NCI-H146 treated with DMSO at 0.1 percent for 48 hours (cell line): Measurements from ENCODE around the gene ASPM.
"Not testable (repeated sequence)": the region's sequence is repeated elsewhere in the genome, so short reads cannot be mapped to it uniquely, and the experiment has no call there.

Experiments
- DNase-seq: peaks from one replicate; lab custom pipeline; 2025; ENCODE audit not compliant: unreplicated experiment; lab: John Stamatoyannopoulos, UW

The ASPM gene

DNA sequence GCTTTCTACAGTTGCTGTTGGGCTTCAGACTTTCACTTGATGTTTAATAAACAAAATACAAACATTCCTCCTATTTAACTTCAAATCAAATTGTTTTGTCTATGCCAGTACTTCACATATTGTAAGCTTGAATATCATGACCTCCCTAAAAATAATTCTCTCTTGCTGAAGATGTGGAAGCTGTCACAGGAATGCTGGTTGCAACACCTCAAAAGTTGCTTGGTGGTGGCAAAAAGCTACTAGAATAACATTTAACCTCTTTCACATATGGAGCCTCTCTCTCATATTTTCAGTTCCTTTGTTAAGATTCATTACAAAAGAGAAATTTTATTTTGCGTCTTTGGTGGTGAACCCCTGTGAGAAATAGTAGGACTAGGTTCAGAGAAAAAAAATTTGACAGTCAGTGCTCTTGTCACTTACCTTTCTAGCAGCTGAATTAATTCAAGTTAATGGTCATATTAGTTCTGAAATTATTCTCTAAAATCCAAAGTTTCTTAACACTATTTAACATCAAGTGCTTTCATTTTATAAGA lies 53.9 kb downstream of the ASPM start:
- no peak for DNase-seq

DNA sequence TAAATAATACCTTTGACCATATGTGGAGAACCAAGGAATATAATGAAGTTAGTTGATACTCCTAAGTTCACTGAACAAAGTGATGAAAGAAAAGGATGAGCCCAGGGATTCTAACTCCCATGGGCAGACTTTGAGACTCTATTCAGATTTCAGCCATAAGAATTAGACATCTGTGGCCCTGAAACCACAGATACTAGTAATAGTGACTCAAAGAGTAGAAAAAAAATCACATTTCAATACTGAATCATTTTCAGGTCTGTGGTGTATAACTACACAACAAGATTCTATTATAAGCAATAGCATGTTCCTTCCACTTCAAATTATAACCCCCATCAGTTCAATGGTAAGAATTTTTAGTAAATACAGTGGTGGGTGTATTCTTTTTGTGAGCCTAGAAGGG lies 63.0 kb downstream of the ASPM start:
- DNase-seq: no peak

GRCh38 chr1:197081117-197081753 lies 65.2 kb downstream of the ASPM start:
- no peak for DNase-seq

DNA sequence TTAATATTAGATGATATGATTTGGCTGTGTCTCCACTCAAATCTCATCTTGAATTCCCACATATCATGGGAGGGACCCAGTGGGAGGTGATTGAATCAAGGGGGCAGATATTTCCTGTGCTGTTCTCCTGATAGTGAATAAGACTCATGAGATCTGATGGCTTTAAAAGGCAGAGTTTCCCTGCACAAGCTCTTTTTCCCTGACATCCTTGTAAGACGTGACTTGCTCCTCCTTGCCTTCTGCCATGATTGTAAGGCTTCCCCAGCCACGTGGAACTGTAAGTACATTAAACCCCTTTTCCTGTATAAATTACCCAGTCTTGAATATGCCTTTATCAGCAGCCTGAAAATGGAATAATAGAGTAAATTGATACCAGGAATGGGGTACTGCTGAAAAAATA lies 66.1 kb downstream of the ASPM start:
- DNase-seq: no peak

- DNase-seq: no peak
Measured at GRCh38 chr1:197076585-197076984, 69.9 kb downstream of the ASPM start.

GRCh38 chr1:197073978-197074377 lies 72.5 kb downstream of the ASPM start:
- DNase-seq: no peak

DNA sequence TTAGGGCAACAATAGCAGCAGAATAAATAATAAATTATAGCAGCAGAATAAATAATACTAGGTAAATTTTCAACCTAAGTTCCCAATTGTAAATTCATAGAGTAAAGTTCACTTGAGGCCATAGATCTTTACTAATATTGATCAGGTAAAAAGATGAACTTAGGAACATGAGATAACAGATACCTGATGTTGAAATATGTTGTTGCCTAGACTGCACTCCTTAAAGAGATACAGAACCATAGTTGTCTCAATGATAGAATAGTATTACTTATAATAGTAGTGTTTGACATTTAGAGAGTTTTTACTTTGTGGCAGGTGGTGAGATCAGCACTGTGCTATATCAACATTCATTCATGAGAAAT lies 79.0 kb downstream of the ASPM start:
- no peak for DNase-seq

DNA sequence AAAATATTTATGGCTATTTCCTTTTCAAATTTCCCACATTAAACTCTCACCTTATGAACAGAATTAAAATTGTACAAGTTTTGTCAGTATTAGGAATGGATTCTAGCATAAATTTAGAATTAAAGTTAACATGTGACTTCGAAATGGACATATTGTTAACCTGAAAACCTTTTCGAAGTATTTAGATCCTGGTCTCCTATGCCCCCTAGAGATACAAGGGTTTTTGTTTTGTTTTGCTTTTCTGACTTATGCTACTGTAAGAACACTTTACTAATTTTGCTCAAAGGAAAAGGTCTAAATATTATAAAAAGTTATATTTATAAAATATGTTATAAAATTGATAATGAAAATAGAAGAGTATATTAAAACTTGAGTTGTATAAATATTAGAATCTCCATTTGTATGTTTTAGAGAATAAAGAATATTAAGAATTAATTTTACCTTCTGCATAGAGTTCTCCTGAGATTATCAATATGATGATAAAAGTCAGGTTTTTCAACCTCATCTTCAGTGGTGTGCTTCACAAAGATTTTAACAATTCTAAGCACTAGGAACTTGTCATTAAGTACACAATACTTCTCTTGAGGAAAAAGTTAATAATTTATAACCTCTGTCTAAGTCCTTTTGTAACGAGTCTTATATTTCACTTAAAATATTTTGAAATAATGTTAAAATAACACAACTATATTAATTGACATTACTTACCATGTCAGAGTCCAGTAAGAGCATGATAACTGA lies 79.6 kb downstream of the ASPM start, which contains the start of gene F13B:
Gene F13B (minus strand): TSS at position 542 of the 738 bp plus-strand sequence. CDS start 37 bp downstream, at position 505.
- no peak for DNase-seq

DNA sequence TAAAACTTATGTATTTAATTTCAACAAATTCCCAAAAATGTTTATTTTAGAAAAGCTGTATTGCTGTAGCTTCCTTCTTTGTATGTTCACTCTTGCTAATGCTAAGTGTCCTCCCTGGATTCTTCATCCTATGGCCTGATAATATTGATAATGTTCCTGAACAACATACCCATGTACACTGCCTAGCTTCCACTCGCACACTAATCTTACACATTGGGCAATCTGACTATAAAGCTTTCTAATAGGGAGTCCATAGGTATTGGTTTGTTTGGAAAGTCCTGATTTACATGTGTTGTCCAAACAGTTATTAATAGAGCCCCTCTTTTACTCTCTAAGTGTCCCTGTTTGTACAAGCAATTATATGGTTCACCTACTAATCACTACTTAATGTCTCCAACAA lies 80.2 kb downstream of the ASPM start:
- DNase-seq: no peak

DNA sequence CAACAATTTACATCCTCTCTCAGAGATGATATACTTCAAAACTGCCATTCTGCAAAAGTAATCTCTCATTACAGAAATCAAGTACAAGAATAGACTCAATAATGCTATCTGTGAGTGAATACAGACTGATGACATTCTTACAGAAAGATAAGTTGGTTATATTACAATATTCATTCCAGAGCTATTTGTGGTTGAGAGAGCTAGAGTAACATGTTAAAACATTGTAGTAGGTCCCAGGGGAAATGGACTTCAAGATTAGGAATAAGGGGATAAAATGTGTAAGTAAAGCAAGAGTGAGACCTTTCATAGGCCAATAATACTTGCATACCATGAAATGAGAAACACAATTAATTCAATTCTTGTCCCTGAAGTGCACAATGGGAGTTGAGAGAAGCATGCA lies 80.9 kb downstream of the ASPM start:
- DNase-seq: no peak

DNA sequence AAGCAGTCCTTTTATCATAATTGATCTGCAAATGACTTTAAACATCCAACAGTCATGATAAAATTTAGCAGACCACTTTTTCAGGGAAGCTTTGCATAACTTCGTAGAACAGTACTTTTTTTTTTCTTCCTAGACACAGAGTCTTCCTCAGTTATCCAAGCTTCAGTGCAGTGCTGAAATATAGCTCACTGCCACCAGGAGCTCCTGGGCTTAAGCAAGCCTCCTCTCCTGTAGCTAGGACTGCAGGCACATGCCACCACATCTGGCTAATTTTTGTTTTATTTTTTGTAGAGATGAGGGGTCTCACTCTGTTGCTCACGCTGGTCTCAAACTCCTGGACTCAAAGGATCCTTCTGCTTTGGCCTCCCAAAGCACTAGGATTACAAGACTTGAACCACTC lies 83.3 kb downstream of the ASPM start:
- DNase-seq: no peak

- no peak for DNase-seq
Measured at GRCh38 chr1:197062692-197063091, 83.8 kb downstream of the ASPM start.

GRCh38 chr1:197049100-197049499 lies 97.4 kb downstream of the ASPM start:
- no peak for DNase-seq

- DNase-seq: no peak
Measured at GRCh38 chr1:197042676-197043341, 103.7 kb downstream of the ASPM start.

- no peak for DNase-seq
Measured at GRCh38 chr1:197041486-197042353, 104.7 kb downstream of the ASPM start.

GRCh38 chr1:197036861-197037260 lies 109.6 kb downstream of the ASPM start:
- DNase-seq: no peak

DNA sequence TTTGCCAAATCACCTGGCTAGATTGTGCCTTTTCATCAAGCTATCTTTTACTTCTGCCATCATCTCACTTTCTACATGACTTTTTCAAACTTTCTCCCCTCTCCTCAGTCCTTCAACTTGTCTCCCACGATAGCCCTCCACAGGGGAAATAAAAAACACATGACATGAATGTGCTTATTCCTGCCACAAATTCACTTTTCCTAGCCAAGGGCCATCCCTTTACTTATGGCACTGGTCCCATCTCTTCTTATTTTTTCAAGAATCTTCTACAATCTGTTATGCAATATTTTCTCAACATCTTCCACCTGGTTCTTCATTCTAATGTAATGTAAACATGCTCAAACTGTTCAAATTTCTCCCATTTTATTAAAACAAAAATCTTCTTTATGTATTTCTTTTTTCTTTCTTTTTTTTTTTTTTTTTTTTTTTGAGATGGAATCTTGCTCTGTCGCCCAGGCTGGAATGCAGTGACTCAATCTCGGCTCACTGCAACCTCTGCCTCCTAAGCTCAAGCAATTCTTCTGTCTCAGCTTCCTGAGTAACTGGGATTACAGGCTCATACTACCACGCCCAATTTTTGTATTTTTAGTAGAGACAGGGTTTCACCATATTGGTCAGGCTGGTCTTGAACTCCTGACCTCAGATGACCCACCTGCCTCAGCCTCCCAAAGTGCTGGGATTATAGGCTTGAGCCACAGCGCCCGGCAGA lies 111.7 kb downstream of the ASPM start:
- DNase-seq: not testable (repeated sequence)
